Mesodermal cell (in vitro differentiated cells): ENCODE data around the gene MKRN2. TPM values are rescaled to one million over a fixed set of nuclear protein-coding genes. Genes with fewer than 3 reads are reported as not detected.

Experiments
- H3K27ac ChIP-seq: 2 replicates; pipeline ENCODE4 v1.7.0; 2013; ENCODE audit warnings: mild to moderate bottlenecking, low read depth, low read length, moderate library complexity; ENCODE audit not compliant: severe bottlenecking
- H3K36me3 ChIP-seq: 2 replicates; pipeline ENCODE4 v1.7.1; 2013; ENCODE audit warnings: mild to moderate bottlenecking, low read length, moderate library complexity; ENCODE audit not compliant: control insufficient read depth, insufficient read depth
- H3K4me1 ChIP-seq: one replicate; pipeline ENCODE4 v1.7.1; 2013; ENCODE audit warnings: mild to moderate bottlenecking, low read length; ENCODE audit not compliant: insufficient read depth, control insufficient read depth, poor library complexity, severe bottlenecking
- H3K4me3 ChIP-seq: 2 replicates; pipeline ENCODE4 v1.7.0; 2013; ENCODE audit warnings: low read length, control low read depth, mild to moderate bottlenecking; ENCODE audit not compliant: insufficient read depth, poor library complexity, severe bottlenecking; ENCODE audit errors: extremely low read depth
- H3K9me3 ChIP-seq: 2 replicates; pipeline ENCODE4 v1.7.1; 2013; ENCODE audit warnings: mild to moderate bottlenecking, low read length, moderate library complexity; ENCODE audit not compliant: control insufficient read depth
- WGBS, 2 experiments: methylation state at CpG; one replicate each; pipeline ENCODE4 v1.1.5; 2013; ENCODE audit warnings: missing lambda C conversion rate in 2 of 2; ENCODE audit not compliant: insufficient coverage in 2 of 2; 5-methylcytosine and 5-hydroxymethylcytosine counted together
- polyA plus RNA-seq, 2 experiments: library from polyadenylated mRNA; stranded (reverse); fragments of 50-300 nt; gene quantifications; one replicate each; pipeline ENCODE4 v1.2.3, GENCODE V29; 2013

MKRN2 gene, protein sequence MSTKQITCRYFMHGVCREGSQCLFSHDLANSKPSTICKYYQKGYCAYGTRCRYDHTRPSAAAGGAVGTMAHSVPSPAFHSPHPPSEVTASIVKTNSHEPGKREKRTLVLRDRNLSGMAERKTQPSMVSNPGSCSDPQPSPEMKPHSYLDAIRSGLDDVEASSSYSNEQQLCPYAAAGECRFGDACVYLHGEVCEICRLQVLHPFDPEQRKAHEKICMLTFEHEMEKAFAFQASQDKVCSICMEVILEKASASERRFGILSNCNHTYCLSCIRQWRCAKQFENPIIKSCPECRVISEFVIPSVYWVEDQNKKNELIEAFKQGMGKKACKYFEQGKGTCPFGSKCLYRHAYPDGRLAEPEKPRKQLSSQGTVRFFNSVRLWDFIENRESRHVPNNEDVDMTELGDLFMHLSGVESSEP
- 34.0 TPM for polyA plus RNA-seq (2013, experiment 1 of 2)
- polyA plus RNA-seq (2013, experiment 2 of 2): 28.6 TPM

DNA sequence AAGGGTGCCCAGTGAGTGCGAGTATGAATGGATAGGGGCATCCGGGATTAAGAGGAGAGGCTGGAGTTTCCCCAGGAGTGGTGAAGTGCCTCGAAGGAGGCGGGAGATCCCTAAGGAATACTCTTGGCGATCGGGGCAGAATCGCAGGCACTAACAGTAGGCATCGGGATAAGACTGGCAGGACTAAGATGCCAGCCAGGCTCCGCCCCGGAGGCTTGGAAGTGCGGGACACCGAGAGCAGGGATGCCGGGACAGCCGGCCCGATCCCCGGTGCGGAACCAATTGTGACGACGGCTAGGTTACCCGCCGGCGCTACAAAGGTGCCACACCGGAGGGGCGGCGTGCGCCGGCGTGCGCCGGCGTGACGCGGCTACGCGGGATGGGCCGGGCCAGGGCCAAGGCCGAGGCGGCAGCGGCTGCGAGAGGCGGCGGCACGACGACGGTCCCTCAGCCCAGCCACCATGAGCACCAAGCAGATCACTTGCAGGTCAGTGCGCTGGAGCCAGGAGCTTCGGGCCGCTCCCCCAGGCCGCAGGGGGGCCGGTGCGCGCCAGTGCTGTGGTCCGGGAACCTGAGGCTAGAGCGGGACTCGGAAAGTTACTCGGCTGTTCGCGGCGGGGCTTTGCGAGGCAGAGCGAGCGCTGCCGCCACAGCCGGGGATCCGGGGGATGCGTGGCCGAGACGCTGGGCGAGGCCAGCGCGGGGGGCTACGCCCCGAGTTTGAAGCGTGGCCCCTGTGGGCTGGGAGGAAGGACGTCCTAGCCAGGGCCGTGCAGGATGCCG lies at the start of gene MKRN2:
MKRN2 (plus strand) TSS at position 398 of the 783 bp plus-strand sequence; CDS start at position 462, 64 bp downstream.
- peaks cover 18% of the 10 kb centered on the region for H3K4me1 ChIP-seq
- H3K4me3 ChIP-seq: peak within 1 kb of the TSS; percentile 94
- no peaks in the 10 kb centered on the region for H3K9me3 ChIP-seq
- WGBS, 2 experiments: 0% methylated on average over 62 to 76 of the region's 77 CpGs
- H3K36me3 ChIP-seq: no peaks in the 10 kb centered on the region
- H3K27ac ChIP-seq: peak within 1 kb of the TSS; percentile 98

DNA sequence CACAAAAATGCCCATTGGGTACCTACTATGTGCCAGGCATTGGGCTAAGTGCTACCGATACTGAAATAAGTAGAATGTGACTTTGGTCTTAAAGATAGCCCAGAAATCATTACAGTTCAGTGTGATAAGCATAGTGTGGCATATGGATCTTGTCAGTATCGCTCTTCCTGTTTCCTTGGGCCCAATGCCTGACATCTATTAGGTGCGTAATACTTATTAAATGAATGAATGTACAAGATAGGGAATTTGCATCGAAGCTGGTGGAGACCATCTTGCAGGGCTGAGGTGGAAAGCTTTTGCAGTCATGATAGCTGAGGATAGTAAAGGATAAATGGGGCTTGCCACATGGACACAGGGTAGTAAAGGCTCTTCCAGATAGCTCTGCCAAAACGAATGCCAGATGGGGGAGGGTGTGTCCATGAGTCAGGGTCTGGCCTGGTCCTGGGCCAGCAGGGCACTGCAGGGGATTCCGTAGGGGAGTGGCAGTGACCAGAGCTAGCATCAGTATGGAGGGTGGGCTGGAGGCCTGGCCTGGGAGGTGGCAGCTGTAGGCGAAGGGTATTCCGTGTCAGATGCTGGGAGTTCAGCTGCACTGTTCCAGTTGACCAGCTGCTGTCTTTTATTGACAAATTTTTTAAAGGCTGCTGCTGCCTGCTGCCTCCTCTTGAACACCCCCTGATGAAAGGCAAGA lies 49.2 kb upstream of the MKRN2 start:
- Histone ChIP-seq H3K4me1 (peaks cover 18% of the 10 kb centered on the region), H3K4me3 (no peak overlapping the region), H3K27ac (peak overlapping the region; percentile 88), H3K36me3 (peaks cover 48% of the 10 kb centered on the region), H3K9me3 (no peaks in the 10 kb centered on the region)
- 79 to 80% methylated on average over 8 of the region's 8 CpGs for WGBS, 2 experiments

DNA sequence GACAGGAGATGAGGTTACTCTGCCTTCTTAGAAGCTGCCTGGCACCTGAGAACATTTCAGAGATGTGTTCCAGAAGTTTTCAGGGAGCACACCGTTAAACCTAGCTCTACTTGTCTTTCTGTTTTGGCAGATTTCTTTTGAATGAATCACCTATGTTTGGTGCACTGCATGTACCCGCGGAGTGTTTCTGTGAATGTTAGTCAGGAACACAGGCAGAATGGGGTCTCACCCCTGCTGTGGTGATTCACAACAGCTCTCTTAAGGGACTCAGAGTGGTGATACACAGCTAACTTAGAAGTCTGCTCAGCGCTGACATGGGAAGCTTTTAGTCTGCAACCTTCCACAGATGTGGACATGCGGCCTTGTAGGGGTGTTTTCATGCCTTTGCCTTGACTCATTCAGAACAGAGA lies 48.6 kb upstream of the MKRN2 start:
- 50 to 53% methylated on average over 3 to 5 of the region's 5 CpGs for WGBS, 2 experiments
- no peaks in the 10 kb centered on the region for H3K9me3 ChIP-seq
- H3K4me1 ChIP-seq: peaks cover 18% of the 10 kb centered on the region
- peaks cover 43% of the 10 kb centered on the region for H3K36me3 ChIP-seq
- H3K27ac ChIP-seq: peak overlapping the region; percentile 88
- H3K4me3 ChIP-seq: no peak overlapping the region

DNA sequence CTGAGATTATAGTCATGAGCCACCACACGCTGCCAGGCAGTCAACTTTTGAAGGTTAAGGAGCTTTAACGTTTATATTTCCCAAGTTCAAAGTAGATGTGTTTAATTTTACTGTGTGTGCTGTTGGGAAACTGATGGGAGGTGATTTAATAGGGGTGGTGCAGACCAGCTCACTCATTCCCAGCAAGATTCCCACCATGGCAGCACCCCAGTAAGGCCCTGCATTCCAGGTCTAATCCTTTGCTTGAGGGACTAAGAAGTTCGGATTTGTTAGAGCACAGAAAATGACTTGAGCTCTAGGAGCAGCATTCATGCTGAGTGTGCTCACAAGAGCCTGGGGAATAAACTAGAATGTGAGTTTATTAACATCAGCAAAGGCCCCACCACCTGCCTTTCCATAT lies 47.4 kb upstream of the MKRN2 start:
- WGBS, 2 experiments: 93 to 100% methylated on average over 3 of the region's 3 CpGs
- Histone ChIP-seq H3K9me3 (no peaks in the 10 kb centered on the region), H3K4me3 (no peak overlapping the region), H3K27ac (no peak overlapping the region), H3K4me1 (peaks cover 18% of the 10 kb centered on the region), H3K36me3 (peaks cover 31% of the 10 kb centered on the region)

DNA sequence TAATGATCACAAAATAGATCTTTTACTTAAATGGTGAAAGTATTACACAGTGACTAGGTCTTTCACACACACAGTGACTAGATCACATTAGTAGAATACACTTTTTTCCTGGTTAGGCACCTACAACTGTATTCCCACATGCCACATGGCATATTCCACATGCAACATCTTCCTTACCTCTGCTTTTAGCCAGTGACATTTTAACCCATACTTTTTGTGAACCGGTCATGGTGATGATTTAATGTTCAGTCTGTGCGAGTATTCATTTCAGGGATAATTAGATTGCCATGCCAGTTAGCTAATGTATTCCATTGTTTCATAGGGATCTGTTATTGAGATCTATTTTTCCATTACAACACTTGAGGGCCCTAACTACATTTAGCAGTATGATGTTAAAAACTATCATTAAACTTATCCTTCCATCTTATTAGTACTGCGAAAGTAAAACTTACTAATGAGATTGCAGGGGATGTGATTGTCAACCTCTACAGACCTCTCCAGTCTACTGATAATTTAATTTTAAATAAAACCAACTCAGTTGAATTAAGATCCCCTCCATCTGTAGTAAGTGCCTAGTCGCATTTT lies 44.3 kb upstream of the MKRN2 start:
- peaks cover 17% of the 10 kb centered on the region for H3K36me3 ChIP-seq
- H3K4me1 ChIP-seq: peaks cover 12% of the 10 kb centered on the region
- no peak overlapping the region for H3K4me3 ChIP-seq
- no peak overlapping the region for H3K27ac ChIP-seq
- 100% methylated on average over 1 of the region's 4 CpGs; no CpG with 5 or more reads in 1 of the 2 experiments for WGBS, 2 experiments
- no peaks in the 10 kb centered on the region for H3K9me3 ChIP-seq

DNA sequence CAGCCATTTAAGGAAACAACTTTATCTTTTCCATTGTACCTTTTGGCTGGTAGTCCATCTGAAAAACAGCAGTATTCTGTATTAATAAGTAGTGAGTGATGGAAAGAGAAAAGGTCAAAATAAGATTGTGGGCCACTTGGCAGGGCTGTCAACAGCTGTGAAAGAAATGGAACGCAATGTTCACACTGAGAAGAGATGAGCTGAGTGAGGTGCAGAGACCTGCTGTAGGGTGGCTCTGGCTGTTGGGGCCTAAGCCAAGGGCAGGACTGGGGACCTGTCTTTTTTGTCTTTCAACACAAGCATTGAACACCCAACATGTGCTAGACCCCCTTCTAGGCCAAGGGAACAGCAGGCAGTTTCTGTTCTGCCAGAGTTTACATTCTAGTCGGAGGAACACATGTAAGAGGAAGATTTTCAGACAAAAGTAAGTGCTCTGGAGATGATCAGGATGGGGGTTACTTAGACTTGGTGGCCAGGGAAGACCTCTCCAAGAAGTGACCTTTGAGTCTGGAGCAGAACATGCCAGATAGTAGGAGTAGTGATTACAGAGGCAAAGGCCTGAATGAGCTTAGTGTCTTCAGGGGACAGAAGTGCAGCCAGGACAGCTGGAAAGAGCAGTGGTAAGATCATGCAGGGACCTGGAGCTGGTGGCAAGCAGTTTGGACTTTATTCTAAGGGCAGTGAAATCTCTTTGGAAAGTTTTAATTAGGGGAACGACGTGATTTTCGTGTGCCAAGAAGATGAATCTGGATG lies 43.0 kb upstream of the MKRN2 start:
- Histone ChIP-seq H3K9me3 (no peaks in the 10 kb centered on the region), H3K27ac (no peak overlapping the region), H3K4me1 (peaks cover 10% of the 10 kb centered on the region), H3K36me3 (peaks cover 17% of the 10 kb centered on the region), H3K4me3 (no peak overlapping the region)
- WGBS, 2 experiments: 91 to 98% methylated on average over 4 to 5 of the region's 5 CpGs

DNA sequence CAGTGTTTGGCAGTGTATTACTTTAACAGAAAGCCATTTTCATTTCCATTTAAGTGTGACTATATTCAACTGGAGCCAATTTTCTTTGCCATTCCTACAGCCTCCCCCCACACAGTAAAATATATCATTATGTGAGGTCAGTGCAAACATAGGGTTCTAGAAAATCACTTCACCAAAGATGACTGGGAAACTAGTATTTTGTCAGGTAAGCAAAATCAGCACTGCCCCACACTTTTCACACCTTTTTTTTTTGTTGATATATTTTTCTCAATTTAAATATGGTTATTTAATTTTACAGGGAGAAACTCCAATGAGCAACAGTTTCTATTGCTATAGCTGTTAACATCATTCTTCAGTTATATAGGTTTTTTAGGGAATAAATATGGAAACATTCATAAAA lies 41.3 kb upstream of the MKRN2 start:
- H3K9me3 ChIP-seq: no peaks in the 10 kb centered on the region
- peaks cover 15% of the 10 kb centered on the region for H3K36me3 ChIP-seq
- peaks cover 9% of the 10 kb centered on the region for H3K4me1 ChIP-seq
- no peak overlapping the region for H3K27ac ChIP-seq
- H3K4me3 ChIP-seq: no peak overlapping the region

DNA sequence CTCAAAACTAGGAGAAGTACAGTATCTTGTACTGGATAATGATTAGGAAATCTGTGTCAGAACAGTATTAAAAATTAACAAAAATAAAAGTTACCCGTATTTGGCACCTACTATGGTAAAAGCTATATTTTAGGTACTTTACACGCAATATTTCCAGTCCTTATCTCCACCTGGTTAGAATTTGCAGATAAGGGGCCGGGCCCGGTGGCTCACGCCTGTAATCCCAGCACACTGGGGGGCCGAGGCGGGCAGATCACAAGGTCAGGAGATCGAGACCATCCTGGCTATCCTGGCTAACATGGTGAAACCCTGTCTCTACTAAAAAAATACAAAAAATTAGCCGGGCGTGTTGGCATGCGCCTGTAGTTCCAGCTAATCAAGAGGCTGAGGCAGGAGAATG lies 40.0 kb upstream of the MKRN2 start:
- Histone ChIP-seq H3K4me1 (peaks cover 9% of the 10 kb centered on the region), H3K27ac (no peak overlapping the region), H3K36me3 (peaks cover 19% of the 10 kb centered on the region), H3K9me3 (no peaks in the 10 kb centered on the region), H3K4me3 (no peak overlapping the region)
- WGBS, 2 experiments: 90 to 93% methylated on average over 5 to 6 of the region's 11 CpGs

DNA sequence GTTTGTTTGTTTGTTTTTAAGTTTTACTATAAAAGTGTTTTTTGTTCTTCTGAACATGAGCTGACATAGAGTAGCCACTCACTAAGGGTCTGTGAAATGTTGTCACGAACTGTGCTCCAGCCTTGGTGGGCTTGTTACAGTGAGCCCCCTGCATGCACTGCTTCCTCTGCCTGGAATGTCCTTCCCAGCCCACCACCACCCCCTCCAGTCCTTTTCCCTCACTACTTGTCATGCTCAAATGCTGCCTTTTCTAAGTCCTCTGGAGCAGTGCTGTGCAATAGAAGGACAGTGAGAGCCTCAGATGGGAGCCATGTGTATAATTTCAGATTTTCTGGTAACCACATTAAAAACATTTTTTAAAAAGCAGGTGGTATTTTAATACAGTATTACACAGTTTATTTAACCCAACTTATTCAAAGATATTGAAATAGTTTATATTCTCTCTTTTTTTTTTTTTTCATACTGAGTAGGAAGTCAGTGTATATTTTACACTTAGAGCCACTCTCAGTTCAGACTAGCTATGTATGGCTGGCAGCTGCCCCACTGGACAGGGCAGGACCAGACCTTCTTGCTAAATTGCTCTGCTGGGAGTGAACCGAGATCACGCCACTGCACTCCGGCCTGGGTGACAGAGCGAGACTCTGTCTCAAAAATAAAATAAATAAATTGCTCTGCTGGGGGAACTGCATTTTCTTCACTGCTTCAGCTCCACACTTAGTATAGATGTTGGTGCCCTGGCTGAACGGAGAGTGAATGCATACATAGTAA lies 38.4 kb upstream of the MKRN2 start:
- WGBS, 2 experiments: 96% methylated on average over 3 to 6 of the region's 6 CpGs
- peak overlapping the region; percentile 63 for H3K27ac ChIP-seq

More for the DNA sequence above, 38.4 kb upstream of the MKRN2 start:
- H3K36me3 ChIP-seq: peaks cover 30% of the 10 kb centered on the region
- no peaks in the 10 kb centered on the region for H3K9me3 ChIP-seq
- peaks cover 9% of the 10 kb centered on the region for H3K4me1 ChIP-seq
- no peak overlapping the region for H3K4me3 ChIP-seq
